HFF-Myc (cell line): ENCODE results near the gene MYPN.
"Not testable (repeated sequence)": the region's sequence is repeated elsewhere in the genome, so short reads cannot be mapped to it uniquely, and the experiment has no call there.

ENCODE experiments used
- DNase-seq: peaks from one replicate; pipeline ENCODE4 v3.0.0-alpha.2; 2011; ENCODE audit warnings: low read depth; ENCODE audit errors: extremely low read depth
- H3K4me3 ChIP-seq: replicated peaks from 2 replicates; pipeline ENCODE4 v1.5.1; 2011; ENCODE audit warnings: low read depth, mild to moderate bottlenecking, control low read depth, low read length
- CTCF ChIP-seq: IDR thresholded peaks from 2 replicates; pipeline ENCODE4 v1.5.1; 2012; ENCODE audit warnings: mild to moderate bottlenecking, low read depth, low read length, control low read depth; ENCODE audit errors: missing control alignments

The MYPN gene

GRCh38 chr10:68074775-68075549, 34.3 kb upstream of the MYPN start, which contains the start of gene HERC4:
TSS of gene HERC4 (minus strand) at chr10:68075283. CDS start at chr10:68073108, 2,175 bp downstream.
- peak; percentile 65 for DNase-seq
- H3K4me3 ChIP-seq = peak within 1 kb of the TSS; percentile 93
- no peak for TF ChIP-seq CTCF

- no peak overlapping the region for H3K4me3 ChIP-seq
- TF ChIP-seq CTCF = no peak
- no peak for DNase-seq
These were observed 33.7 kb upstream of the MYPN start for GRCh38 chr10:68075550-68076004.

- H3K4me3 ChIP-seq = not testable (repeated sequence)
These were observed 33.2 kb upstream of the MYPN start for GRCh38 chr10:68076081-68076480.

GRCh38 chr10:68077026-68077425, 32.3 kb upstream of the MYPN start:
- no peak for TF ChIP-seq CTCF
- H3K4me3 ChIP-seq = no peak overlapping the region
- DNase-seq = no peak

More at GRCh38 chr10:68076081-68076480, 33.2 kb upstream of the MYPN start:
- DNase-seq = not testable (repeated sequence)

GRCh38 chr10:68079434-68079833, 29.9 kb upstream of the MYPN start:
- H3K4me3 ChIP-seq = no peak overlapping the region
- TF ChIP-seq CTCF = no peak
- DNase-seq = no peak

- H3K4me3 ChIP-seq = no peak overlapping the region
- no peak for DNase-seq
- no peak for TF ChIP-seq CTCF
These were observed 28.3 kb upstream of the MYPN start for GRCh38 chr10:68080853-68081431.

GRCh38 chr10:68081916-68082315, 27.4 kb upstream of the MYPN start:
- no peak for TF ChIP-seq CTCF
- no peak overlapping the region for H3K4me3 ChIP-seq
- DNase-seq = no peak
